Mesendoderm (in vitro differentiated cells): ENCODE results near the gene CCNE1.

Source experiments
- DNase-seq: peaks from one replicate; pipeline ENCODE4 v3.0.0; 2013
- H2AK5ac ChIP-seq: 2 replicates; pipeline ENCODE4 v1.6.1; 2013; ENCODE audit warnings: low read length, inconsistent platforms
- H2BK120ac ChIP-seq: 2 replicates; pipeline ENCODE4 v1.6.1; 2013; ENCODE audit warnings: low read depth, mild to moderate bottlenecking, low read length, moderate library complexity, mixed read lengths
- H2BK15ac ChIP-seq: replicated peaks from 2 replicates; pipeline ENCODE4 v1.6.1; 2013; ENCODE audit warnings: low read depth, mild to moderate bottlenecking, moderate library complexity
- H2BK5ac ChIP-seq: 2 replicates; pipeline ENCODE4 v1.6.1; 2013; ENCODE audit warnings: low read length, inconsistent platforms
- H3K18ac ChIP-seq: 2 replicates; pipeline ENCODE4 v1.6.1; 2013; ENCODE audit warnings: mild to moderate bottlenecking, low read length, mixed read lengths
- H3K23ac ChIP-seq: one replicate; pipeline ENCODE4 v1.6.1; 2013; ENCODE audit warnings: low read length
- H3K27ac ChIP-seq: 2 replicates; pipeline ENCODE4 v1.5.1; 2013; ENCODE audit warnings: low read depth, mild to moderate bottlenecking, inconsistent platforms, low read length, moderate library complexity
- H3K27me3 ChIP-seq: 2 replicates; pipeline ENCODE4 v1.6.1; 2013; ENCODE audit warnings: low read length, control low read depth, mild to moderate bottlenecking, inconsistent platforms; ENCODE audit not compliant: insufficient read depth, poor library complexity
- H3K36me3 ChIP-seq: 2 replicates; pipeline ENCODE4 v1.6.1; 2013; ENCODE audit warnings: low read length, inconsistent platforms; ENCODE audit not compliant: control insufficient read depth, insufficient read depth
- H3K4ac ChIP-seq: one replicate; pipeline ENCODE4 v1.6.1; 2013; ENCODE audit warnings: low read depth, mild to moderate bottlenecking, low read length, moderate library complexity
- H3K4me1 ChIP-seq: 2 replicates; pipeline ENCODE4 v1.6.1; 2013; ENCODE audit warnings: low read depth, low read length, inconsistent platforms; ENCODE audit not compliant: control insufficient read depth
- H3K4me2 ChIP-seq: 2 replicates; pipeline ENCODE4 v1.6.1; 2013; ENCODE audit warnings: low read length
- H3K4me3 ChIP-seq: 2 replicates; pipeline ENCODE4 v1.5.1; 2013; ENCODE audit warnings: mild to moderate bottlenecking, low read length
- H3K56ac ChIP-seq: one replicate; pipeline ENCODE4 v1.6.1; 2013; ENCODE audit warnings: low read length
- H3K79me1 ChIP-seq: 2 replicates; pipeline ENCODE4 v1.6.1; 2013; ENCODE audit warnings: low read length, inconsistent platforms
- H3K79me2 ChIP-seq: 2 replicates; pipeline ENCODE4 v1.6.1; 2013; ENCODE audit warnings: mild to moderate bottlenecking, low read length; ENCODE audit not compliant: control insufficient read depth, insufficient read depth
- H3K9ac ChIP-seq: 2 replicates; pipeline ENCODE4 v1.6.1; 2013; ENCODE audit warnings: low read length, inconsistent platforms
- H4K5ac ChIP-seq: one replicate; pipeline ENCODE4 v1.6.1; 2013; ENCODE audit warnings: low read length
- H4K8ac ChIP-seq: one replicate; pipeline ENCODE4 v1.6.1; 2013; ENCODE audit warnings: low read depth, mild to moderate bottlenecking, control low read depth, low read length, moderate library complexity
- WGBS: extraction: QIAGEN DNeasy Blood & Tissue Kit; methylation state at CpG from one replicate; pipeline ENCODE4 v1.1.7; 2013; ENCODE audit warnings: low lambda C conversion rate, missing lambda C conversion rate; ENCODE audit not compliant: insufficient coverage; ENCODE audit errors: extremely low coverage; 5-methylcytosine and 5-hydroxymethylcytosine counted together

The CCNE1 gene

DNA sequence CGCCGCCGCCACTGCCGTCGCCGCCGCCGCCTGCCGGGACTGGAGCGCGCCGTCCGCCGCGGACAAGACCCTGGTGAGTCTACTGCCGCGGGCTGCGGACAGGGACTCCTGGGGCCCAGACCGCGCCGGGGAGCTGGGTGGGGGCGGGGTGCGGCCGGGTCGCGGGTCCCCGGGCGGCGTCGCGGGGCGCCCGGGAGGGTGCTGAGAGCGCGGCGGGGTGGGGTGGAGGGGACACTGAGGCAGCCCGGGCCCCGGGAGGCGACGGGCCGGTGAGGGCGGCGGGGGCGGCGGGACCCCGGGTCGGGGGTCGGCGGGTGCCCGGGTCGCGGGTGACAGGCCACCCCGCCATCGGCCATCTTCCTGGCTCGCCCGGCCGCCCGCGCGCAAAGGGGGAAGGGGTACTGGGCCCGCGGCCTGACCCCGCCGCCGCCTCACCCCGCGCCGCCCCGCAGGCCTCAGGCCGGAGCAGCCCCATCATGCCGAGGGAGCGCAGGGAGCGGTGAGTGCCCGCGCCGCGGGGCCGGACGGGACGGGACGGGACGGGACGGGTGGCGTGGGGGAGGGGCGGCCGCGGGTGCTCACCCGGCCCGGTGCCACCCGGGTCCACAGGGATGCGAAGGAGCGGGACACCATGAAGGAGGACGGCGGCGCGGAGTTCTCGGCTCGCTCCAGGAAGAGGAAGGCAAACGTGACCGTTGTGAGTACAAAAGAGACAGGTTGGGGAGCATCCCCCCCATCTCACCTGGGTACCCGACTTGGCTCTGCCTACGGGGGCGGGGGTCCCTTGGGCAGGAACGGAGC lies 489 bp downstream of the CCNE1 start:
- Histone ChIP-seq H2AK5ac (no peak overlapping the region), H3K4ac (no peak overlapping the region), H3K79me2 (no peaks in the 10 kb centered on the region), H3K4me2 (peak overlapping the region; percentile 22), H4K8ac (no peak overlapping the region), H3K36me3 (no peaks in the 10 kb centered on the region), H3K27ac (no peak overlapping the region), H3K4me3 (peak overlapping the region; percentile 33), H3K18ac (no peak overlapping the region), H3K9ac (peak overlapping the region; percentile 68), H2BK15ac (no peak overlapping the region), H3K4me1 (peaks cover 2% of the 10 kb centered on the region), H3K23ac (no peak overlapping the region), H2BK120ac (no peak overlapping the region), H3K27me3 (no peaks in the 10 kb centered on the region), H3K56ac (peak overlapping the region; percentile 79), H3K79me1 (no peaks in the 10 kb centered on the region), H2BK5ac (no peak overlapping the region), H4K5ac (no peak overlapping the region)
- WGBS, result no CpG with 5 or more reads among the region's 104 CpGs
- DNase-seq, result no peak

GRCh38 chr19:29812881-29813275 lies 1.1 kb downstream of the CCNE1 start:
- H2AK5ac ChIP-seq, result no peak overlapping the region
- no peak overlapping the region for H3K18ac ChIP-seq
- no peak overlapping the region for H2BK15ac ChIP-seq
- no peaks in the 10 kb centered on the region for H3K36me3 ChIP-seq
- H3K4me2 ChIP-seq, result peak overlapping the region; percentile 22
- H3K56ac ChIP-seq, result peak overlapping the region; percentile 79
- no peak overlapping the region for H2BK5ac ChIP-seq
- no peak overlapping the region for H3K27ac ChIP-seq
- no CpG with 5 or more reads among the region's 6 CpGs for WGBS
- H3K79me2 ChIP-seq, result no peaks in the 10 kb centered on the region
- no peaks in the 10 kb centered on the region for H3K27me3 ChIP-seq
- H4K8ac ChIP-seq, result no peak overlapping the region
- H4K5ac ChIP-seq, result no peak overlapping the region
- peak overlapping the region; percentile 33 for H3K4me3 ChIP-seq
- no peak overlapping the region for H3K23ac ChIP-seq
- H2BK120ac ChIP-seq, result no peak overlapping the region
- H3K4me1 ChIP-seq, result peaks cover 2% of the 10 kb centered on the region
- peak overlapping the region; percentile 68 for H3K9ac ChIP-seq
- DNase-seq, result no peak
- no peaks in the 10 kb centered on the region for H3K79me1 ChIP-seq
- H3K4ac ChIP-seq, result no peak overlapping the region

DNA sequence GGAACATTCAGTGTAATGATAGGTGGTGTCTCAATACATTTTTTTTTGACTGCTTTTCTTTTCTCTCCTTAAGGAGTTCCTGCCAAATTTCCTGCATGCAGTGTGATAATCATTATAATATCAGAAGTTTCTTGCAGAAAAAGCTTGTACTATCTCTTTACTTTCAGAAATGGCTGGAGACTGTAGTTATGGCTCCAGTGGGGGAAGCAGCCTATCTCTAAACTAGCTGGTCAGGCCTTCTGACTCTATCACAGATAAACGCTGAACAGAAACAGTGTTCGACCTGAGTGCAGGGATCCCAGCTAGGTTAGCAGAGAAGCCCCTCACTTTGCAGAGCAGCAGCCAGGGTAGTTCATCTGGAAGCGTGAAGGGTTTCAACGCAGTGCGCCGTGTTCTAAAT lies 1.9 kb downstream of the CCNE1 start:
- H2BK15ac ChIP-seq, result no peak overlapping the region
- H3K56ac ChIP-seq, result no peak overlapping the region
- no peaks in the 10 kb centered on the region for H3K27me3 ChIP-seq
- no peaks in the 10 kb centered on the region for H3K79me1 ChIP-seq
- no peak overlapping the region for H4K8ac ChIP-seq
- no peak overlapping the region for H4K5ac ChIP-seq
- no peak overlapping the region for H3K4ac ChIP-seq
- no peaks in the 10 kb centered on the region for H3K79me2 ChIP-seq
- no peaks in the 10 kb centered on the region for H3K36me3 ChIP-seq
- no peak overlapping the region for H2BK5ac ChIP-seq
- H3K4me1 ChIP-seq, result peaks cover 2% of the 10 kb centered on the region
- no peak overlapping the region for H2AK5ac ChIP-seq
- H3K4me3 ChIP-seq, result no peak overlapping the region
- DNase-seq, result no peak
- H3K9ac ChIP-seq, result no peak overlapping the region
- WGBS, result no CpG with 5 or more reads among the region's 6 CpGs
- no peak overlapping the region for H3K4me2 ChIP-seq
- no peak overlapping the region for H3K27ac ChIP-seq
- no peak overlapping the region for H3K18ac ChIP-seq
- no peak overlapping the region for H2BK120ac ChIP-seq
- H3K23ac ChIP-seq, result no peak overlapping the region

DNA sequence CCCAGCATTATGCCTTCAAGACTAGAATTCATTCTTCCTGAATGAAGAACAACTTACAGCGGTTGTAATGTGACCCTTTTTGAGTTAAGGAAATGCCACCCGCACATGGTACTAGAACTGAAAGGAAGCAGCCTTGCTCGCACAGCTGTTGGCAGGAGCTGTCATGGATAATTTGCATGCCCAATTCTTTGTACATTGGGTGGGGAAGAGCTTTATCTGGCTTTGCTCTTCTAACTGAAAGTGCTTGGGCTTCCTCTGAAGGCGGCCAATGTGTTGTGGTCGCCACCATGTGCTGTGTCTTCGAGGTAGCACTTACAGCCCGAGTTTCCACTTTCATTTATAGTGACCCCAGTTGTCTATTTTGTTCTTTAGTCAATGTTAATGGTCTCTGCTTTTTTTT lies 3.4 kb downstream of the CCNE1 start:
- Histone ChIP-seq H4K5ac (no peak overlapping the region), H3K23ac (no peak overlapping the region), H3K27ac (no peak overlapping the region), H2BK15ac (no peak overlapping the region), H3K4me3 (no peak overlapping the region), H3K4me2 (no peak overlapping the region), H3K79me1 (no peaks in the 10 kb centered on the region), H3K18ac (no peak overlapping the region), H3K27me3 (no peaks in the 10 kb centered on the region), H3K79me2 (no peaks in the 10 kb centered on the region), H2BK5ac (no peak overlapping the region), H2BK120ac (no peak overlapping the region), H2AK5ac (no peak overlapping the region), H3K36me3 (peaks cover 2% of the 10 kb centered on the region), H3K4ac (no peak overlapping the region), H3K4me1 (peaks cover 2% of the 10 kb centered on the region), H3K9ac (no peak overlapping the region), H3K56ac (no peak overlapping the region), H4K8ac (no peak overlapping the region)
- WGBS, result no CpG with 5 or more reads among the region's 7 CpGs
- DNase-seq, result no peak

- no peak overlapping the region for H3K27ac ChIP-seq
- no peak overlapping the region for H2AK5ac ChIP-seq
- no peak overlapping the region for H4K8ac ChIP-seq
- no peaks in the 10 kb centered on the region for H3K4me1 ChIP-seq
- no peaks in the 10 kb centered on the region for H3K79me1 ChIP-seq
- no peak overlapping the region for H3K4me2 ChIP-seq
- no CpG with 5 or more reads among the region's 4 CpGs for WGBS
- no peak for DNase-seq
- H3K18ac ChIP-seq, result no peak overlapping the region
- no peak overlapping the region for H2BK5ac ChIP-seq
- H3K56ac ChIP-seq, result no peak overlapping the region
- no peaks in the 10 kb centered on the region for H3K79me2 ChIP-seq
- no peak overlapping the region for H2BK120ac ChIP-seq
- H2BK15ac ChIP-seq, result no peak overlapping the region
- no peak overlapping the region for H3K4me3 ChIP-seq
- no peak overlapping the region for H4K5ac ChIP-seq
- H3K23ac ChIP-seq, result no peak overlapping the region
- H3K4ac ChIP-seq, result no peak overlapping the region
- peaks cover 4% of the 10 kb centered on the region for H3K36me3 ChIP-seq
- H3K9ac ChIP-seq, result no peak overlapping the region
- H3K27me3 ChIP-seq, result no peaks in the 10 kb centered on the region
These were observed 5.5 kb downstream of the CCNE1 start for GRCh38 chr19:29817316-29817715.

GRCh38 chr19:29819300-29819699 lies 7.5 kb downstream of the CCNE1 start:
- no peak for DNase-seq
- H3K4ac ChIP-seq, result no peak overlapping the region
- H3K79me2 ChIP-seq, result no peaks in the 10 kb centered on the region
- no peak overlapping the region for H4K8ac ChIP-seq
- H3K18ac ChIP-seq, result no peak overlapping the region
- no peaks in the 10 kb centered on the region for H3K27me3 ChIP-seq
- H2BK120ac ChIP-seq, result no peak overlapping the region
- H2BK5ac ChIP-seq, result no peak overlapping the region
- H3K27ac ChIP-seq, result no peak overlapping the region
- no peak overlapping the region for H3K4me3 ChIP-seq
- no peaks in the 10 kb centered on the region for H3K4me1 ChIP-seq
- no peak overlapping the region for H4K5ac ChIP-seq
- no peak overlapping the region for H2AK5ac ChIP-seq
- no peak overlapping the region for H3K56ac ChIP-seq
- H3K9ac ChIP-seq, result no peak overlapping the region
- peaks cover 6% of the 10 kb centered on the region for H3K36me3 ChIP-seq
- no peak overlapping the region for H2BK15ac ChIP-seq
- H3K23ac ChIP-seq, result no peak overlapping the region
- no peak overlapping the region for H3K4me2 ChIP-seq
- WGBS, result no CpG with 5 or more reads among the region's 4 CpGs
- no peaks in the 10 kb centered on the region for H3K79me1 ChIP-seq
